GM21367 (cell line): ENCODE measurements around the gene WASHC2A.
"Not testable (repeated sequence)": the region's sequence is repeated elsewhere in the genome, so short reads cannot be mapped to it uniquely, and the experiment has no call there.

Experiments used
- ATAC-seq: cut with Tn5 transposase; IDR thresholded peaks from one replicate; pipeline ENCODE4 v1.9.1; 2021; ENCODE audit not compliant: unreplicated experiment

WASHC2A gene

DNA sequence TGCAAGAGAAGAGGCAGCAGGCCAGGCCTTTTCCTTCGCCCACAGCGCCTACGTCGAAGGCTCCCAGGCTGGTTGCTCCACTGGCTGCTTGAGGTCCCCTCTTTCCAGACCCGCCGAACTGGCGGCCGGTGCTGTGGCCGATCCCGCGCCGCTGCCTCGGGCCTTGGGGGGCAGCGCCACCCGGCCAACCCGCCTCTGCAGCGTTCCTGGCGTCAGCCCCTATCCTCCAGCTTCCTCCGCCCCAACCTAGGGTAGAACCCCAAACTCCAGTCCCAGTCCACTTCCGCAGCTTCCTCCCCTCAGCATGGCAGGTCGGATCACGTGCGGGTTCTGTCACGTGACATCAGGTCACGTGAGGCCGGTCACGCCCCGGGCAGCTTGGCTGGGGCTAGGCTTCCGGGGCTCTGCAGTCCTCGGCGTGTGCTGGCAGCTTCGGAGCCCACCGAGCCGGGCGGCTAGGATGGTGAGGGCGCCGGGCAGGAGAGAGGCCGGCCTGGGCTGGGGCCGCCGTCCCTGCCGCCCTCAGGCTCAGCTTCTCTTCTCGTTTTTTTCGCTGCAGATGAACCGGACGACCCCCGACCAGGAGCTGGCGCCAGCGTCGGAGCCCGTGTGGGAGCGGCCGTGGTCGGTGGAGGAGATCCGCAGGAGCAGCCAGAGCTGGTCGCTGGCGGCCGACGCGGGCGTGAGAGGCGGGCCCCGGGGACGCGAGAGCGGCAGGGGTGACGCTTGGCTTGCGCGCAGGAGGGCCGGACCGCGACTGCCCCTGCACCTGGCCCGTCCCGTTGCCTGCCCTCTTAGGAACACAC lies at the start of gene WASHC2A:
Gene WASHC2A, plus strand, starts transcription at position 409 of the 806 bp plus-strand sequence. Its CDS starts 52 bp downstream, at position 461.
- peak; percentile 79 for ATAC-seq

- ATAC-seq = not testable (repeated sequence)
These were observed 48.5 kb upstream of the WASHC2A start for GRCh38 chr10:50019279-50019678.

DNA sequence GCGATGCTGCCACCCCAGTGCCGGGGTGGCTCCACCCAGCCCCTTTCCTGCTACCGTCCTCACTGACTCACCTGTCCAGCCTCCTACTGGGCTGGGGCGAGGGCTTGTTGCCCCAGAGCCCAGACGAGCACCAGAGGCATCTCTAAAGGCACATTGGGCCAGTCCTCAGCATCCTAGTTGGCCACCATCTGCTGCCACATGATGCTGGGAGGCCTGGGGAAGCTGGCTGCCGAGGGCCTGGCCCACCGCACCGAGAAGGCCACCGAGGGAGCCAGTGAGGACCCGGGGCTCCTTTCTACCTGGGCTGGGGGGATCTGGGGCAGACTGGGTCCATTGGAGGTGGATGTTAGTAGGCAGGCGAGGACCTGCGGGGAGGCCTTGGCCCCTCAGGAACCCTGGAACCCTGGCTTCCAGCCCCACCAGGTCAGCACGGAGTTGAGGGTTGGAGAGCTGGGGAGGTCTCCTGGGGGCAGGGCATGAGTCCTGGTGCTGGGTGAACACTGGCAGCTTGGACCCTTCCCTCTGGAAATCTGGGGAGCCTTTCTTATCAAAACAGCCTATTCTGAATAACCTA lies 47.2 kb upstream of the WASHC2A start:
- not testable (repeated sequence) for ATAC-seq

DNA sequence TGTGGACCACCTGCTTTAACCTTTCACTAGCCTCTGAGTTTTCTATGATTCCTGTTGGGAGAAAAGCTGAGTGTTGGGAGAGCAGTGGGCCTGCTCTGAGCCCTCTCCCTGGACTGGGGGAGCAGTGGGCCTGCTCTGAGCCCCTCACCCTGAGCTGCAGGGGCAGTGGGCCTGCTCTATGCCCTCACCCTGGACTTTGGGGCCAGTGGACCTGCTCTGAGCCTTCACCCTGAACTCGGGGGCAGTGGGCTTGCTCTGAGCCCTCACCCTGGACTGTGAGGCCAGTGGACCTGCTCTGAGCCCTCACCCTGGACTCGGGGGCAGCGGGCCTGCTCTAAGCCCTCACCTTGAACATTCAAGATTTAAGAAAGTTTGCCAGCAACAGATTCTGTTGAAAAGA lies 46.1 kb upstream of the WASHC2A start:
- no peak for ATAC-seq

DNA sequence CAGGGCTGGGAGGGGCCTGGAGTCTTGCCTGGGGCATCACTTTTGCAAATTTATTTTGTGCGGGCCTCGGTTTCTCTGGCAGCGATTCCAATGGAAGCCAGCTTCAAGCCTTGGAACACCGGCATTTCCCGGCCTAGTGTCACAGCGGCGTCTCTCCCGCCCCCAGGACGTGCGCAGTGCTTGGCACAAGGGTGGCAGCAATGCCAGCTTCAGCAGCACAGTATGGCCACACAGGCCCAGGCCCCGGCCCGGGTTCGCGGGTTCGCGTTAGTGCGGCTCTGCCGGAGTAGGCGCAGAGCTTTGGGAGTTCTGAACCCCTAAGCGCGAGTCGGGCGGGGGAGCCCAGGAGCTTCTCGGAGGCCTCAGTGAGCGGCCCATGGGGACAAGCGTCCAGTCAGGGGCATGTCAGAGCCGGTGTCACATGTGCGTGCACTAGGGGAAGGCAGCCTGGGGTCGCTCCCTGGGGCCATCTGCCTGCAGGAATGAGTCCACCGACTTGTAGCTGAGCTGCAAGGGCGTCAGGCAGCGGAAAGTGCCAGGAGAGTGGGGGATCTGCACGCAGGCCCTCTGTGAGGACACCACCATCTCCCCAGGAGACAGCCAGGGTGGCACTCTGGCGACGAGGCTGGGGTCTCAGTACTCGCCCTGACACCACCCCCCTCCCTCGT lies 42.9 kb upstream of the WASHC2A start:
- ATAC-seq = not testable (repeated sequence)

- no peak for ATAC-seq
These were observed 42.1 kb upstream of the WASHC2A start for GRCh38 chr10:50025627-50026026.

- no peak for ATAC-seq
These were observed 40.6 kb upstream of the WASHC2A start for GRCh38 chr10:50027195-50027594.

DNA sequence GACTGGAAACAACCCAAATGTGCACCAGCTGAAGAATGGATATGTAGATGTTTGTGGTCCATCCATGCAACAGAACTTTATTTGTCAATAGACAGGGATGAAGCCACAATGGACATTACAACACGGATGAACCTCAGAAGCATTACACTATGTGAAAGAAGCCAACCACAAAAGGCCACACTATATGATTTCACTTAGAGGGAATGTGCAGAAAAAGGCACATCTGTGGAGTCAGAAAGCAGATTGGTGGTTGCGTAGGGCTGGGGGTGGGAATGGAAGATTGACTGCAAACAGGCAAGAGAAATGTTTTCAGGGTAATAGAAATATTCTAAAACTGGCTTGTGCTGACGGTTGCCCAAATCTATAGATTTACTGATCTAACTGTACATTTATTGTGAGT lies 34.3 kb upstream of the WASHC2A start:
- ATAC-seq = no peak

DNA sequence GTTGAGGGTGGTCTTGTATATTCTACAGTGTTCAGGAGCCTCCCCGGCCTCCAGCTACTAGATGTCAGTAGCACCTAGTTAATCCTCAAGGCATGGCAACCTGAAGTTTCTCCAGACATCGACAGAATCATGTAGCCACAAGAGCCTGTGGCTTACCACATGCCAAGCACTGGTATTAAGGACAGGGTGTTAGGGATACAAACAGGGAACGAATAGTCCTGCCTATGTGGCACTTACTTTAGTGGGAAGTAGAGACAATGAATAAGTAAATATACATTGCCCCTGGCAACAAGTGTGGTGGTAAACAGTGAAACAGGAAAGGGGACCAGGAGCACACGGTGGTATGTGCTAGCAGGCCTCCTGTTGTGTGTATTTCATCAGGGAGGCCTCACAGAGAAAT lies 32.4 kb upstream of the WASHC2A start:
- not testable (repeated sequence) for ATAC-seq

DNA sequence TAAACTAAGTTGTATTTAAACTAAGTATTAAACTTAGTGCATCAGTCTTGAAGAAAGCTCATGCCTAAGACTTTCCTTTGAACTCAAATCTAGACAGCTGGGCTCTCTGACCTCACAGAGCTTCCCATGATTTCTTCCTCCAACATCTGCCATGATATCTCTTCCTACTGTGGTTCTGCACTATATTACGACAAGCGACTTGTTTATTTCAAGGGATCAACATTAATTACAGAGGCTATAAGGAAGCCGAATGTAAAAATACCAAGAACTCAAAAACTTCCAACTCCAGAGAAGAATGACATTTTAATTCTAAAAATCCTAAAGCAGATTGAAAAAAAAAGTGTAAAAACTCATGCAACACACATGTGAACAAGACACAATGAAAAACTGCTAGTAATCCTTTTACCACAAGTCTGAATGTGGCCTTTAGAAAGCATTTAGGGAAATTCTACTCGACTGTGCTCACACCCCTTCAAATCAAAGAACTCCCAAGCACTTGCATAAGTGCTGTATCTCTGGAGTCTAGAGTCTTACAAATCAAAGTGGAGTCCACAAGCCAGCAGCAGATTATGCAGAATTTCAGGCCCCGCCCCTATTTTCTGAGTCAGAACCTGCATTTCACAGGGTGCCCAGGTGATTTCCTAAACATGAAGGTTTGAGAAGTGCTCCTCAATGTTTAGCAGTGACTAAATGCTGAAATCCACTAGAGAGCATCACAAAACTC lies 22.7 kb upstream of the WASHC2A start:
- ATAC-seq = no peak

DNA sequence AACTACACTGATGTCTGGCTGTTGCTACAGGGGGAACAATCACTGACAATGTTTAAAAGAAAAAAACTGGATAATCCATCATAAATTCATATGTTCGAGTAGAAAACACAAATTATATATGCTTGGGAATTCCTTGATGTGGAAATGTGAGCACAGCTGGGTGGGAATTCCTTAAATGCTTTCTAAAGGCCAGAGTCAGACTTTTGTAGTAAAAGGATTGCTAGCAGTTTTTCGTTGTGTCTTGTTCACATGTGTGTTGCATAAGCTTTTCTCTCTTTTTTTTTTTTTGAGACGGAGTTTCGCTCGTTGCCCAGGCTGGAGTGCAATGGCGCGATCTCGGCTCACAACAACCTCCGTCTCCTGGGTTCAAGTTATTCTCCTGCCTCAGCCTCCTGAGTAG lies 21.3 kb upstream of the WASHC2A start:
- ATAC-seq = not testable (repeated sequence)

GRCh38 chr10:50047594-50047993 lies 20.2 kb upstream of the WASHC2A start:
- not testable (repeated sequence) for ATAC-seq

DNA sequence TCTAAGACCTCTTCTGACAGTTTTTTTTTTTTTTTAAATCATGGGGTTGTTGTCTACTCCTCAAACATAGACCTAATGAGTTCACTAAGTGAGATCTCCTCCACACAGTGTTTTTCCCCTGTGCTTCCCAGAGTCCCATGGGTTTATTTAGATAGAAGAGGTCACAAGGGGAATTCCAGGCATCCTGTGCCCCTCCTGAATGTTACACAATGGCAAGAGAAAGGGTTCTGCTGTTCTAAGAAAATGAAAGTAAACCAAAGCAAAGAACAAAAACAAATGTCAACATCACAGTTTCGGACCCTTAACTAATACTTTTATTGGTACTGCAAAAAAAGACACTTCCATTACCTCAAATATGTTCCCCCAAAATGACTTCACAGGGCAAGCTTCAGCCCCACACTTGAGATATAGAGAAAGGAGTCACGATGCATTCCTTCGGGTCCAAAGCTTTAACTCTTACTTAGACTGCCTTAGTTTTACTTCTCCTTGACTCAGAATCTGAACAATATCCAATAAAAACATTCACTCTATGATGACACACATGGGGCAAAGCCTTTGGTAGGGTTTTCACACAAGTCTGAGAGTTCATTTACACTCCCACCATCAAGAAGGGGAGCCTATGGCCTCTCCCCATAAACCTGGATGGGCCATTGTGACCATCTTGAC lies 15.6 kb upstream of the WASHC2A start:
- not testable (repeated sequence) for ATAC-seq

DNA sequence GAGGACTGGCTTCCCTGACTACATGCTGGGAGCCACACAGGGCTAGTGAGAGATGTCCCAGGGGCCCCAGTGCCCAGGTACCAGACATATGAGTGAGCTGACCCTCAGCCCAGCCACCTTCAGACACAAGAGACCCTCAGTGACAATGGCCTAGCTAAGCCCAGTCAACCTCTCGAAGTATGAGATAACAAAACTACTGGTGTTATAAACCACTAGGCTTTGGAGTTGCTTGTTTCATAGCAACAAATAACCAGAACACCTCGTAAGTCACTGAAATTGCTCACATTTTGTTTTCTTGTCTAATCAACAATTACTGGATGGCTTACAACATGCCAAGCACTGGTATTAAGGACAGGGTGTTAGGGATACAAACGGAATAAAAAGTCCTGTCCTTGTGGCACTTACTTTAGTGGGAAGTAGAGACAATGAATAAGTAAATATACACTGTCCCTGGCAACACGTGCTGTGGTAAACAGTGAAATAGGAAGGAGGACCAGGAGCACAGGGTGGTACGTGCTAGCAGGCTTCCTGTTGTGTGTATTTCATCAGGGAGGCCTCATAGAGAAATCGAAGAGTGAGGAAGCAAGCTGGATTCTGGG lies 14.9 kb upstream of the WASHC2A start:
- not testable (repeated sequence) for ATAC-seq

- not testable (repeated sequence) for ATAC-seq
These were observed 12.1 kb upstream of the WASHC2A start for GRCh38 chr10:50055494-50056292.

- ATAC-seq = not testable (repeated sequence)
These were observed 11.1 kb upstream of the WASHC2A start for GRCh38 chr10:50056654-50057053.

GRCh38 chr10:50058727-50059126 lies 9.0 kb upstream of the WASHC2A start:
- ATAC-seq = not testable (repeated sequence)

GRCh38 chr10:50059946-50060345 lies 7.8 kb upstream of the WASHC2A start:
- ATAC-seq = not testable (repeated sequence)

DNA sequence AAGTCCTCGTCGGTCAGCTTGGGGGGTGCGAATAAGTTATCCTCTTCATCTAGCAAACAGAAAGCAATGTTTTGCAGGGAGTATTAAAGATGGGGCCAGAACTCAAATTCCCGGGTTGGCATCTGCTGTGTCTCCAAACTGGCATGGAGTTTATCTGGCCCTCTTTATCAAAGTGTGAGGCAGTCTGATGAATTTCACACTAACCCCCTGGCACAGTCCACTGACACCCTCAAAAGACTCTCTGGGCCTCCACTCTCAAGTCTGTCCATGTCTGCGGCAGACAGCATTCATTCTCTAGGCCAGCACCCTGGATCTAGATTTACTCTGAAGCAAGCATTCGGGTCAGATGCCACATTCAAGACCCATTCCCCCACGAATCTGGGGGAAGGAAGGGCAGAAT lies 6.2 kb upstream of the WASHC2A start:
- ATAC-seq = not testable (repeated sequence)
